ENCODE results near the gene INVS.
"Not testable (repeated sequence)": the region's sequence is repeated elsewhere in the genome, so short reads cannot be mapped to it uniquely, and the experiment has no call there.

Gene INVS

DNA sequence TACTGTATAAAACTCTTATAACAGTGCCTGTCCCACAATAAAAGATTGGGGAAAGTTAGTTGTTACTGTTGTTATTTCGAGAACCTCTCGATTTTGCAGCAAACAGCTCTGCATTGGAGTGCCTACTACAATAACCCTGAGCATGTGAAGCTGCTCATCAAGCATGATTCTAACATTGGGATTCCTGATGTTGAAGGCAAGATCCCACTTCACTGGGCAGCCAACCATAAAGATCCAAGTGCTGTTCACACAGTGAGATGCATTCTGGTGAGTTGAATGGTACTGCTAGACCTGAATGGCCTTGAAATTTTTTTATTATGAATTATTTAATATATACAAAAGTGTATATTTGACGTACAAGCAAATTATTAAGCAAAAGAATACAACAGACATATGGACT, 130.5 kb downstream of the INVS start:
- no peak for TF ChIP-seq EZH2 (IDR thresholded peaks at IDR 0.05; ENCODE audit: borderline replicate concordance, low read depth, low read length, severe bottlenecking)
- TF ChIP-seq CTCF (IDR thresholded peaks at IDR 0.05; ENCODE audit: borderline replicate concordance, extremely low read depth, low read length, poor library complexity, severe bottlenecking) = no peak
- Histone ChIP-seq H3K36me3 (ENCODE audit: insufficient read depth, low read length) (peaks cover 14% of the 10 kb centered on the region; the same call in 1 of the 2 replicates), H4K20me1 (ENCODE audit: insufficient read depth, low read length) (no peaks in the 10 kb centered on the region), H3K9me3 (ENCODE audit: insufficient read depth, low read length, severe bottlenecking) (no peaks in the 10 kb centered on the region), H3K9ac (ENCODE audit: low read depth, low read length) (no peak overlapping the region), H3K27ac (ENCODE audit: low read length) (no peak overlapping the region), H3K27me3 (ENCODE audit: insufficient read depth, low read length, poor library complexity) (no peaks in the 10 kb centered on the region), H3K4me1 (ENCODE audit: insufficient read depth, low read length) (no peaks in the 10 kb centered on the region), H3K4me2 (ENCODE audit: insufficient read depth, low read length) (no peak overlapping the region), H2AFZ (ENCODE audit: low read depth, low read length) (no peak overlapping the region), H3K79me2 (ENCODE audit: insufficient read depth, low read length) (no peaks in the 10 kb centered on the region), H3K4me3 (ENCODE audit: low read depth in 1 of 2, low read length in 2 of 2) (no peak overlapping the region)
- DNase-seq (no peak), ATAC-seq (ENCODE audit: insufficient read depth, low read depth) (no peak)

DNA sequence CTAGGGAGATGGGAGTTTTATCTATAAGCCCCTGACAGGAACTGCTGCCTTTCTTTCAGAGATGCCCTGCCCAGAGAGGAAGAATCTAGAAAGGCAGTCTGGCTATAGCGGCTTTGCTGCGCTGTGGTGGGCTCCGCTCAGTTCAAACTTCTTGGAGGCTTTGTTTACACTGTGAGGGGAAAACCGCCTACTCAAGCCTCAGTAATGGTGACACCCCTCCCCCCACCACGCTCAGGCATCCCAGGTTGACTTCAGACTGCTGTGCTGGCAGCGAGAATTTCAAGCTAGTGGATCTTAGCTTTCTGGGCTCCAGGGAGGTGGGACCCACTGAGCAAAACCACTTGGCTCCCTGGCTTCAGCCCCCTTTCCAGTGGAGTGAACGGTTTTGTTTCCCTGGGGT, 137.9 kb downstream of the INVS start:
- not testable (repeated sequence) for H2AFZ ChIP-seq (ENCODE audit: low read depth, low read length); H3K79me2 ChIP-seq (ENCODE audit: insufficient read depth, low read length); H3K27ac ChIP-seq (ENCODE audit: low read length); H3K4me1 ChIP-seq (ENCODE audit: insufficient read depth, low read length); H3K36me3 ChIP-seq (ENCODE audit: insufficient read depth, low read length); H3K27me3 ChIP-seq (ENCODE audit: insufficient read depth, low read length, poor library complexity); H4K20me1 ChIP-seq (ENCODE audit: insufficient read depth, low read length); H3K4me2 ChIP-seq (ENCODE audit: insufficient read depth, low read length); DNase-seq; H3K4me3 ChIP-seq (ENCODE audit: low read depth in 1 of 2, low read length in 2 of 2); H3K9me3 ChIP-seq (ENCODE audit: insufficient read depth, low read length, severe bottlenecking); ATAC-seq (ENCODE audit: insufficient read depth, low read depth); H3K9ac ChIP-seq (ENCODE audit: low read depth, low read length)

- Histone ChIP-seq H3K4me3 (ENCODE audit: low read depth in 1 of 2, low read length in 2 of 2) (no peak overlapping the region), H3K36me3 (ENCODE audit: insufficient read depth, low read length) (peaks cover 15% of the 10 kb centered on the region), H3K27me3 (ENCODE audit: insufficient read depth, low read length, poor library complexity) (no peaks in the 10 kb centered on the region), H3K27ac (ENCODE audit: low read length) (no peak overlapping the region), H3K4me1 (ENCODE audit: insufficient read depth, low read length) (no peaks in the 10 kb centered on the region), H2AFZ (ENCODE audit: low read depth, low read length) (no peak overlapping the region), H3K9ac (ENCODE audit: low read depth, low read length) (no peak overlapping the region), H3K9me3 (ENCODE audit: insufficient read depth, low read length, severe bottlenecking) (no peaks in the 10 kb centered on the region), H3K79me2 (ENCODE audit: insufficient read depth, low read length) (no peaks in the 10 kb centered on the region), H3K4me2 (ENCODE audit: insufficient read depth, low read length) (no peak overlapping the region), H4K20me1 (ENCODE audit: insufficient read depth, low read length) (no peaks in the 10 kb centered on the region)
- TF ChIP-seq EZH2 (IDR thresholded peaks at IDR 0.05; ENCODE audit: borderline replicate concordance, low read depth, low read length, severe bottlenecking) = no peak
- TF ChIP-seq CTCF (IDR thresholded peaks at IDR 0.05; ENCODE audit: borderline replicate concordance, extremely low read depth, low read length, poor library complexity, severe bottlenecking) = no peak
- ATAC-seq (ENCODE audit: insufficient read depth, low read depth) (no peak), DNase-seq (no peak)
Observed at GRCh38 chr9:100240512-100240911, 141.5 kb downstream of the INVS start.

DNA sequence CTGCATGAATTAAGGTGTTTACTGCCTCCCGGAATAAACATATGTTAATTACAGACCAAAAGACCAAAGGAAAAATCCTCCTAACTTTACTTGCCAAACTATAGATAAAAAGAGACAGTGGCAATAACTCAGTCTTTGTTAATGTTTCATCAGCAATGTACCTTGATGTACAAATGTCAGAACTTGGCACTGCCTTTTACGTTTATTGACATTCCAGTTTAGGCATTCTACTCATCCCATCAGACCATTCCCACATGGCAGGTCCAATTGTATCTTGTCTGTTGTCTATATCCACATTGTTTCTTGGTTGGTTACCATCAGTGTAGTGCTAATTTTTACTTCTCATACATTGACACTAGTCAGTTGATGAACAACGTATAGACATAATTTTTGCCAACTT, 168.2 kb downstream of the INVS start:
- Histone ChIP-seq H3K79me2 (ENCODE audit: insufficient read depth, low read length) (no peaks in the 10 kb centered on the region), H3K27ac (ENCODE audit: low read length) (no peak overlapping the region), H3K9me3 (ENCODE audit: insufficient read depth, low read length, severe bottlenecking) (no peaks in the 10 kb centered on the region), H2AFZ (ENCODE audit: low read depth, low read length) (no peak overlapping the region), H3K36me3 (ENCODE audit: insufficient read depth, low read length) (peaks cover 9% of the 10 kb centered on the region; the same call in 1 of the 2 replicates), H3K4me1 (ENCODE audit: insufficient read depth, low read length) (no peaks in the 10 kb centered on the region), H4K20me1 (ENCODE audit: insufficient read depth, low read length) (no peaks in the 10 kb centered on the region), H3K4me2 (ENCODE audit: insufficient read depth, low read length) (no peak overlapping the region), H3K9ac (ENCODE audit: low read depth, low read length) (no peak overlapping the region), H3K27me3 (ENCODE audit: insufficient read depth, low read length, poor library complexity) (no peaks in the 10 kb centered on the region), H3K4me3 (ENCODE audit: low read depth in 1 of 2, low read length in 2 of 2) (no peak overlapping the region)
- no peak for TF ChIP-seq EZH2 (IDR thresholded peaks at IDR 0.05; ENCODE audit: borderline replicate concordance, low read depth, low read length, severe bottlenecking)
- no peak for ATAC-seq (ENCODE audit: insufficient read depth, low read depth)
- DNase-seq = no peak
